Glomerular visceral epithelial cell (primary cell): ENCODE data around the gene VCY1B.
"Not testable (repeated sequence)": the region's sequence is repeated elsewhere in the genome, so short reads cannot be mapped to it uniquely, and the experiment has no call there.

ENCODE experiments used
- DNase-seq: peaks from one replicate; pipeline ENCODE4 v3.0.0-alpha.2; 2016; ENCODE audit errors: extremely low spot score

Gene VCY1B

DNA sequence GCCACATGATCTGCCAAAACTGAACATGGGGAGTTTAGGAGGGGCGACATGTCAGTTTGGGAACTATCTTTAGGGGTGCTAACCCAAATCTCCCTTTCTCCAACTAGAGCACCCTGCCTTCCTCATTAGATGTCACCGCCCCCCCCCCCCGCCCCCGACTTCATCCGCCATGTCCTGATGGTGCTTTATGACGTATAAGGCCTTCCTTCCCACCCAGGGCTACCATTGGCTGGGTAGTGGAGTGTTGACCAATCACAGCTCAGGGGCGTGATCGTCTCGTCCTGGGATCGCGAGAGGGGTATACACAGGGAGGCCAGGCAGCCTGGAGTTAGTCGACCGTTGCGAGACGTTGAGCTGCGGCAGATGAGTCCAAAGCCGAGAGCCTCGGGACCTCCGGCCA is at the start of gene VCY1B:
VCY1B (plus strand) TSS at position 301 of the 400 bp plus-strand sequence; CDS start at position 364, 63 bp downstream.
- not testable (repeated sequence) for DNase-seq

DNA sequence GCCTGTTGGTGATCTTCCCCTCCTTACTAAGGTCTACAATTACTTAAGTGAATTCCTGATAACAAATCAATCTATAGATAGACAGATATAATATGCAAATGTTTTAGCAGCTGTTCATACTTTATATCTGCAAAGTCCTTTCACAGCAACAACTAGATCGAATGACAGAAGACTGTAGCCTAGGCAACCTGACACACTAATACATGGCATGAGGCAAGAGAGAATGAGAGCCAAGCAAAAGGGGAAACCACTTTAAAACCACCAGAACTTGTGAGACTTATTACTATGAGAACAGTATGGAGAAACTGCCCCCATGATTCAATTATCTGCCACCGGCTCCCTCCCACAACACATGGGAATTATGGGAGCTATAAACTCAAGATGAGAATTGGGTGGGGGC is 44.1 kb upstream of the VCY1B start:
- DNase-seq: not testable (repeated sequence)

DNA sequence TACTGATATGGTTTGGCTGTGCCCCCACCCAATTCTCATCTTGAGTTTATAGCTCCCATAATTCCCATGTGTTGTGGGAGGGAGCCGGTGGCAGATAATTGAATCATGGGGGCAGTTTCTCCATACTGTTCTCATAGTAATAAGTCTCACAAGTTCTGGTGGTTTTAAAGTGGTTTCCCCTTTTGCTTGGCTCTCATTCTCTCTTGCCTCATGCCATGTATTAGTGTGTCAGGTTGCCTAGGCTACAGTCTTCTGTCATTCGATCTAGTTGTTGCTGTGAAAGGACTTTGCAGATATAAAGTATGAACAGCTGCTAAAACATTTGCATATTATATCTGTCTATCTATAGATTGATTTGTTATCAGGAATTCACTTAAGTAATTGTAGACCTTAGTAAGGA is 25.6 kb upstream of the VCY1B start:
- DNase-seq: not testable (repeated sequence)

- DNase-seq: no peak
These were observed 29.9 kb downstream of the VCY1B start for GRCh38 chrY:14085877-14086276.
